RWPE1 (cell line): Measurements from ENCODE around the gene GYPC.

Experiments used
- CTCF ChIA-PET: fragments of 350-600 bp; sonication (Branson Sonifier 250); formaldehyde crosslinking; extraction: SDS; loops from one replicate; lab custom pipeline; 2021; lab: Yijun Ruan, JAX
- POLR2A ChIA-PET: fragments of 400-600 bp; formaldehyde crosslinking; extraction: SDS; loops from one replicate; lab custom pipeline; 2020; ENCODE audit warnings: antibody characterized with exemption; ENCODE audit not compliant: low non-redundant PET; lab: Yijun Ruan, JAX
- DNase-seq: peaks from one replicate; pipeline ENCODE4 v3.0.0; 2012; ENCODE audit warnings: low spot score
- H3K27ac ChIP-seq: fragments of 450-650 bp; 2 replicates; pipeline ENCODE4 v1.5.1; 2017
- CTCF ChIP-seq: fragments of 450-650 bp; conservative IDR thresholded peaks from 2 replicates; pipeline ENCODE4 v1.5.1; 2017; ENCODE audit warnings: low read depth, mild to moderate bottlenecking

Gene GYPC

GRCh38 chr2:126656431-126657147 is 631 bp downstream of the GYPC start:
- ChIA-PET CTCF (no interaction called here), POLR2A (no interaction called here)
- DNase-seq = no peak
- no peak for TF ChIP-seq CTCF
- no peak overlapping the region for H3K27ac ChIP-seq

GRCh38 chr2:126657148-126657635 is 1.2 kb downstream of the GYPC start:
- CTCF ChIA-PET = no interaction called here
- no peak for TF ChIP-seq CTCF

GRCh38 chr2:126657636-126658318 is 1.8 kb downstream of the GYPC start:
- CTCF ChIA-PET = interaction anchor here (0.5 kb wide), 1 partner anchor 23 kb away, joined by 3 read pairs; no protein-coding TSS in a partner anchor
- H3K27ac ChIP-seq = no peak overlapping the region
- TF ChIP-seq CTCF = no peak
- POLR2A ChIA-PET = interaction anchor here (0.5 kb wide), 1 partner anchor 36 kb away, joined by 3 read pairs; no protein-coding TSS in a partner anchor
- peak; percentile 30 for DNase-seq

More at GRCh38 chr2:126657148-126657635, 1.2 kb downstream of the GYPC start:
- POLR2A ChIA-PET = no interaction called here
- DNase-seq = no peak
- no peak overlapping the region for H3K27ac ChIP-seq

DNA sequence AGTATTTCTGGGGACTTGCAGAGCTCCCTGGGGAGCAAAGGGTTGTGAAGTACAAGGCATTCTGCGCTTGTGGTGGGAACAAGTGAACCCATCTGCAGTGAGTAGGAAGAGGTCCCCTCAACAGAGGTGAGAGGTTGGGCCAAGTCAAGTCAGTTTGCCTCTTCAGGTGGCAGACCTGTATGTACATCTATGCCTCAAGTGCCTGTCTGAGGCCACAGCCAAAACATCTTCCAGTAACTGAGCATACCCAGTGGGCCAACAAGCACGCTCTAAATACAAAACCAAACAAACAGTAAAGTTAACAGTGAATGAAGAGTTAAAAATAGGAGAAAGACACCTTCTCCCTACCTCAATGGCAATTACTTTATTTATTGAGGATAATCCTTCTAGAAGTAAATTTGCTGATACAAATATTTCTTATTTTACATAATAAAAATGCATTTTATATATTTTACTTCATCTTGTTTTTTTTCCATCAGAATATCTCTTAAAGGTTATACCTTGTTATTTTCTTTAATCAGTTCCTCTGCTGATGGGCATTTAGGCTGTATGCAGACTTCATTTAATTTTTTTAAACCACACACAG is 2.5 kb downstream of the GYPC start:
- H3K27ac ChIP-seq = no peak overlapping the region
- TF ChIP-seq CTCF = no peak
- DNase-seq = no peak
- CTCF ChIA-PET = interaction anchor here (0.5 kb wide), 1 partner anchor 24 kb away, joined by 3 read pairs; no protein-coding TSS in a partner anchor
- POLR2A ChIA-PET = no interaction called here

DNA sequence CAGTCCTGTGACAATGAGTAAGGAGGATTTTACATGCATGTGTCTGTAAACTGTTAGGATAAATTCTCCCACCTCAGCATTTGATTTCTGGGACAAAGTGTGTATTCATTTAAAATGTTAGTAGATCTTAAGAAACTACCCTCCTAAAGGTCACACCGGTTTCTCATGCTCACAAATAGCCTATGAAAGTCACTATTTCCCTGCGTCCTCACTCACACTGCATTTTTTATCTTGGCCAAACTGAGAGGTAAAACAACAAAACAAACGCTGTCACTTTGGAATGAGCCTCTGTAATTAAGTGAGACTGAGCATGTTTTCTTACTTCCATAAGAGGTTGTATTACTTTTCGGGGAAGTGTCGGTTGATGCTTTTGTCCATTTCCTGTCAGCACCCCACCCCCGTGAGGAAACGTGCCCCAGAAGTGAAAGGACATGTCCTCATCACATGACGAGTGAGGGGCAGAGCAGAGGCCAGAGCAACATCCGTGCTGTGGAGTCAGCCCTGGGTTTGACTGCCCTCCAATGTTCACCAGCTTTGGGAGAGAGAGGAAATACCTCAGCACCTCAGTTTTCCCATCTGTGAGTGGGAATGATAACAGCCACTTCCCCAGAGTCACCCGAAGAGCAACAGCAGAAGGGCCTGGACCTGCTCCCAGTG is 3.1 kb downstream of the GYPC start:
- CTCF ChIA-PET = no interaction called here
- TF ChIP-seq CTCF = no peak
- POLR2A ChIA-PET = no interaction called here
- no peak for DNase-seq
- no peak overlapping the region for H3K27ac ChIP-seq
